Measurements from ENCODE around the gene GRPEL2. TPM values are rescaled to one million over a fixed set of nuclear protein-coding genes. Genes with fewer than 3 reads are reported as not detected.
"Not testable (repeated sequence)": the region's sequence is repeated elsewhere in the genome, so short reads cannot be mapped to it uniquely, and the experiment has no call there.

The GRPEL2 gene
- polyA plus RNA-seq, 4 donors, result 14.5 to 22.3 (median 20.7) TPM

DNA sequence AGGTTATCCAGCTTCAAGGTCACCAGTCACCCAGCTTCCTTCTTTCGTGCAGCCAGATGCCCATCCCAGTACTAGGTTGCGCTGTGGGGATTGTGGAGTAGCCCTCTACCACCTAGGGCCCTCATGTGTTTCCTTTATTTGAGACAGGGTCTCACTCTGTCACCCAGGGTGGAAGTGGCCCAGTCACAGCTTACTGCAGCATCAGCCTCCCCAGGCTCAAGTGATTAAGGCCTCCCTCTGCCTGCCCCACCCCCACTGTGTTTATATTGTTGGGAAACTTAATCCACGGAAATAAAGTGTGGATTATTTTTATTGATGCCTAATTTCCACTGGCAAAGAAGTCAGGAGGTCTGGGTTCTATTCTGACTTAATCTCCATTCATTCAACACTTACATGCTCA, 29.5 kb downstream of the GRPEL2 start:
- no peak for DNase-seq (ENCODE audit: low read depth in 4 of 4, low spot score in 3 of 4)

DNA sequence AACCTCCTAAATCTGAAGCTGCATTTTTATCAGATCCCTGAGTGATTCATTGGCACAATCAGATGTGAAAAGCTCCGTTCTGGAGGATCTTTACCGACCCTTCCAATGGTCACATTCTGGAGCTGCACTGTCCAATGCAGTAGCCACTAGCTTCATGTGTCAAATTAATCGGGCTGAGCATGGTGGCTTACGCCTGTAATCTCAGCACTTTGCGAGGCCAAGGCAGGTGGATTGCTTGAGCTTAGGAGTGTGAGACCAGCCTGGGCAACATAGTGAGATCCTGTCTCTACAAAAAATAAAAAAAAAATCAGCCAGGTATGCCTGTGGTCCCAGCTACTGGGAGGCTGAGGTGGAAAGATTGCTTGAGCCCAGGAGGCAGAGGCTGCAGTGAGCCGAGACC, 30.1 kb downstream of the GRPEL2 start:
- DNase-seq (ENCODE audit: low read depth in 4 of 4, low spot score in 3 of 4), result no peak

DNA sequence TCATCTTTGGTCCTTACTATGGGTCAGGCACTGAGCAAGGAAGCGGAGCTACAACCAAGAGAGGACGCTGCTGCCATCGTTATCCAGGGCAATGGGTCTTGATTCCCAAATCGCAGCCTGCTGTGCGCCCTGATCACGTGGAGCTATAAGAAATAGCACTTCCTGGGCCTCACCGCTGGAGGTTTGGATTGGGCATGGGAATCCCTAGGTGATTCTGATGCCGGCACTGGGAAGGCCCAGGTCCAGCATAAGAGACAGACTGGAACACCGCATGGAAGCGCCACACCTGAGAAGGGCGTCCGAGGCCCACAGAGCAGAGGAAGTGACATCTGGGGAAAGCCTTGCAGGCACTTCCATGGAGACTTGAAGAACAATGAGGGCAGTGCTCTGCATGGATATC, 30.8 kb downstream of the GRPEL2 start:
- no peak for DNase-seq (ENCODE audit: low read depth in 4 of 4, low spot score in 3 of 4)

DNA sequence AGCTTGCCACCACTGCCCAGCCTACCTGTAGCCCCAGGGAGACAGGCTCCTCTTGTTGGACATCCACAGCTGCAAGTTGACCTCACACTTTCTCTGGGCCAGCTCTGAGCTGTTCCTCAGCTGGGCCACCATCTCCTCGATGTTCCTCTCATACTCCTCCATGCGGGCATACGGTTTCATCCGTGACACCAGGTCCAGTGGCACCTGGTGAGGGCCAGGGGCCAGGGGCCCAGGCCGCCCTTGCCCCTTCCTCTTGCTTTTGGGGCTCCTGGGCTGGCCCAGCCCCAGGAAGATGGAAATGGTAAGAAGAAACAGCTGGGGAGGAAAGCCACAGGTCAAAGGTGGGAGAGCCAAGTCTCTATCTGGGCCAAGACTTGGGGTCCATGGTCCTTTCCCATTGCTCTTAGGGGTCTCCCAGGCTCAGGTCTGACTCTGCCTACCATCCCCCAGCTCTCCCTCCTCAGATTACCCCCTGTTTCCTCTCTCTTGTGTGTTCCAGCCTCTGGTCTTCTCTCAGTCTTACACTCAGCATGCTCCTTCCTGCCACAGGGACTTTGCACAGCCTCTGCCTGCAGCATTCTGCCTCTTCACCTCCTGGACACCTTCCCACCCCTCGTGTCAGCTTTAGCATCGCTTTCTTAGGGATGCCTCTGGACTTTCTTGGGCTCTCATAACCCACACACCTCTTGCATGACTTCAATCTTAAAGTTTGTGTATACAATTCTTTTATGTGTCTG, 31.6 kb downstream of the GRPEL2 start:
- no peak for DNase-seq (ENCODE audit: low read depth in 4 of 4, low spot score in 3 of 4)

DNA sequence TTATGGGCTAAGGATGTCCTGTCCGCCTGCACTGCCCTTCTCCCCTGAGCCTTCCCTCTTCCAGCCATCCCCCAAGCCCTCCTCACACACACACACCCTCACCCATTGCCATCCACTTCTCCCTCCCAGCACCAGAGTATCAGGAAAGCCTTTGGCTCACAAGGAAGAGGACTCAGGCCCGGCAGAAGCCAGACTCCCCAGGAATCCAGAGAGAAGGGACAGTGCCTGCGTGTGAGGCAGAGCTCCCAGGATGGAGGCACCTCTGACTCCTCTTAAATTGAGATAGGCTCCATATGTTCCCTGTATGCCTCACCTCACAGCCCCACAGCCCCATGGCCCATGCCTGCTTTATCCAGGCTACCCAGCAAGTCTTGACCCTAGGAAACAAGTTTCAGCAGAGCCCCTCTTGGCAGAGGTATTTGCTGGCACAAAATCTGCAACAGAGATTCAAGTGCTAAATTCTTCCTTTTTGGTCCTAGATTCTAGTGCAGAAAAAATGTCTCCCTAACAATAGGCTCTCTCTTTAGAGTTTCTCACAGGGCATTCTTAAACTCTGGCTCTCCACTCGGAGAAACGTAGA, 33.0 kb downstream of the GRPEL2 start:
- DNase-seq (ENCODE audit: low read depth in 4 of 4, low spot score in 3 of 4), result no peak

DNA sequence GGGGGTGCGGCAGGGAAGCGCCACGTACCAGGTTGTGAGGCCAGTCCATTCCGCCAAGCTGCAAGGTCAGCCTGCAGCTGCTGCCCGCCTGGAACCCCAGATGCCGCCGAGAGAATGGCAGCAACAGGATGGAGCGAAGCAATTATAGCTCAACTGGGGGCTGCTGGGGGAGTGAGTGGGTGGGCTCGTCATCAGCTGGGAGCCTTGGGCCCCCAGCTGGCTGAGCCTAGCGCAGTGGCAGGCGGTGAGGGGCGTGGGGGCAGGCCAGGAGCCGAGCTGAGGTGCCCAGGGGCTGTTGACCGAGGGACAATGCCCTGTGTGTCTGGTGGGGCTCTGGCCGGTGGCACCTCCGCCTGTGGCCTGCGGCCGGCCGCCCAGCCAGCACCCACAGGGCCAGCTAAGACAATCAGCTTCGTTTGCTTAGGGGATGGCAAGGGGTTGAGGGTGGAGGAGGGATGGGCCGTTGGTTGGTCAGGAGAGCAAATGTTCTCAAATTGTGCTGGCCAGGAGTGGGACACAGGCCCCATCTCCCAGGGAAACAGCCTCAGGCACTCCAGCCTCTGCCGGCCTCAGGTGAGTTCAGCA, 34.0 kb downstream of the GRPEL2 start, which contains the start of gene IL17B:
Gene IL17B, minus strand, starts transcription at position 116 of the 585 bp plus-strand sequence. Its CDS starts 67 bp downstream, at position 49.
- DNase-seq (ENCODE audit: low read depth in 4 of 4, low spot score in 3 of 4), result no peak

GRCh38 chr5:149379818-149380374, 34.6 kb downstream of the GRPEL2 start:
- peak in 1 of 4 donors; percentile 46 for DNase-seq (ENCODE audit: low read depth in 4 of 4, low spot score in 3 of 4)

GRCh38 chr5:149380466-149381121, 35.3 kb downstream of the GRPEL2 start:
- no peak for DNase-seq (ENCODE audit: low read depth in 4 of 4, low spot score in 3 of 4)

DNA sequence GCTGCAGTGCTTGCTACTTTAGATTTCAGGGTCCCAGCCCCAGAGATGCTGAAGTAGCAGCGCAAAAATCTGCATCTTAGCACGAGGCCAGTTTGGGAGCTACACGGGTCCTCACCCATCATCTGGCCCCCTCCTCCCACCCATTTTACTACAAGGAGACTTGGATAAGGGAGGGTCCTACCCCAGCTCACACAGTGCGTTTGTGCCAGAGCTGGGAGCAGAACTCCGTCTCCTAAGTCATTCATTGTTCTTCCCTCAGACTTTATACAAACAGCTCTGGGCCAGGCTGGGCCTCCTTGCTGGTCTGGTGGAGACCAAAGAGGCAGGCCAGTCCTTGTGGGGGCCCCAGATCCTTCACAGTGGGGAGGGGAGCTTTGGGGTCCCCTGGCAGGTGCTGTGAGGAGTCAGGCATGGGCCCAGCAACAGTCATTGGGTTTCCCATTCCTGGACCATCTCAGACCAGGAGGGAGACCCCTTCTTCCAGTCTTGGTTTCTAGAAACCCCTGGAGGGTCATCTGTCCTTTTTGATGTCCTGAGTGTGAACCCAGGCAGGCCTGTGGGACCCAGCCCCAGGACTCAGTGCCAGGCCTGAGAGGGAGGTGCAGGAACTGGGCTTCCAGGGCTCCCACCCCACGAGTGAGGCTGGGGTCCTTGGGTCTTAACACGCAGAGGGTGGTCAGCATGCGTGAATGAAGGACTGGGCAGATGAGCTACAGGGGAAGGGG, 36.1 kb downstream of the GRPEL2 start:
- no peak for DNase-seq (ENCODE audit: low read depth in 4 of 4, low spot score in 3 of 4)

- DNase-seq (ENCODE audit: low read depth in 4 of 4, low spot score in 3 of 4), result peak in 1 of 4 donors; percentile 63
Observed at GRCh38 chr5:149381986-149382338, 36.7 kb downstream of the GRPEL2 start.

DNA sequence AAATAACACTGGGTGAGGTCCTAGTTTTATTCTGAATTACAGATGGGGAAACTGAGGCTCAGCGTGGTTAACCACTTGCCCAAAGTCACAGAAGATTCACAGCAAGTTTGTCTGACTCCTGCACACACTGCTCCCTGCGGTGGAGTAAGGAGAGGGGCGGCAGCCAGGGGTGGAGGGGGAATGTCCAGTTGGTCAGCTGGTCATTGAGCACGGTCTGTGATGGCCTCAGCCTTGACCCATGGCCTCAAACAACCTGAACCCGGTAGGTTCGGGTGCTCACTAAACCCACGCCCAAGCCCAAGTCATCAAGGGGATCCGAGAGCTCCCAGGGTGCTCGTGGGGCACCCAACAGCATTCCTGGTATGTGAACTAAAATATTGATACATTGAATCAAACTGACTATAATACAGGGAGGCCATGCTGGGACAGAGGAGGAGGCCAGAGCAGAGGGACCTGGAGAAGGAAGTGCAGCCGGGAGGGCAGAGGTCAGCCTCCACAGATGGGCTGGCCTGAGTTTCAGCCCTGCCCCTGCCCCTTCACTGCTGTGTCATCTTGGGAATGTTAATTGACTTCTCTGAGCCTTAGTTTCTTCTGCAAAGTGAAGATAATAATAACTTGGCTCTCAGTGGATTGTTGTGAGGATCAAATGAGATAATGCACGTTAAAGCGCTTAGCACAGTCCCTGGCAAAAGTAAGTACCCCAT, 37.4 kb downstream of the GRPEL2 start:
- DNase-seq (ENCODE audit: low read depth in 4 of 4, low spot score in 3 of 4), result no peak

GRCh38 chr5:149383399-149383798, 38.1 kb downstream of the GRPEL2 start:
- DNase-seq (ENCODE audit: low read depth in 4 of 4, low spot score in 3 of 4), result no peak

- no peak for DNase-seq (ENCODE audit: low read depth in 4 of 4, low spot score in 3 of 4)
Observed at GRCh38 chr5:149386166-149386565, 40.9 kb downstream of the GRPEL2 start.

GRCh38 chr5:149387081-149387631, 41.9 kb downstream of the GRPEL2 start:
- no peak for DNase-seq (ENCODE audit: low read depth in 4 of 4, low spot score in 3 of 4)

DNA sequence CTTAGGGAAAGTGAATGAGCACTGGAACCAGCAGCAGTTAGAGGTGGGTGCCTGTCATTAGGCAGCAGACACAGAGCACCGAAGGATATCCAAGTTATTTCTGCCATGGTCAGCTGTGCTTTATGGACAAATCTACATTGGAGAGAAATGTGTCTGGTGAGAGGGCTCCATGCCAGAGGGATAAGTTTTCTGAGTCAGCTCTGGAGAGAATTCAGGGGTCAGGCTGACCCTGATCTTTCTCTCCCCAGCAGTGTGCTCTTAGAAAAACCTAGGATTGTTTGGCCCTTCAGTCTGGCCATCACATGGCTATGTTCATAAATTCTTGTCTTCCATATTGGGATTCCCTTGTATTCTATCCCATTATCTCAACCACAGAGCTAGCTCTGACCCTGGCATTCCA, 42.7 kb downstream of the GRPEL2 start:
- DNase-seq (ENCODE audit: low read depth in 4 of 4, low spot score in 3 of 4), result no peak

DNA sequence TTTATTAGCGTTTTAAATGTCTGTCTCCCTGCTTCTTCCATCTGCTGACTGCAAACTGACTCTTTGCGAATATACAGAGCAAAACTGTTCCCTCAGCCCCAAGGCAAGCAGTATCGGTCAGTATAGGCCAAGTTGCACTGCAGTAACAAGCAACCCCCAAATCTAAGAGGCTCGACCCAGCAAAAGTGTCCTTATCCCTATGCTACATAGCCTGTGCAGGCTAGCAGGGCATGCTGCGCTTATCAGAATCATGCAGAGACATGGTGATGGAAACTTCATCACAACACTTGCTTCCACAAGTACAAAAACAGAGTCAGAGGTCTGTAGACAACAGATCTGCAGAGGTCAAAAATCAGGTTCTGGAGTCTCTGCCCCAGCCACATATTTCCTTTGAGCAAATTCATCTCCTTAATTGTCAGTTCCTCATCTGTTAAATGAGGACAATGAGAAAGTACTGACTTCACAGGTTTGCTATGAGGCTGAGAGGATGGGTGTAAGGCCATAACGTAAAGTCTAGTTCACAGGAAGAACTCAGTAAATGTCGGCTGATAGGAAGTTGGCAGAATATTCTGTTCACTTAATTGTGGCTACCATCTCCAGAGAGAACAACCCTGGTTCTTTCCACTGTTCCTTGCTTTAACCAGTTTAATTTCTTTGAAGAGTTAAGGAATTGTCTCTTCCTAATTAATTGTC, 43.3 kb downstream of the GRPEL2 start:
- no peak for DNase-seq (ENCODE audit: low read depth in 4 of 4, low spot score in 3 of 4)

GRCh38 chr5:149389552-149390495, 44.5 kb downstream of the GRPEL2 start:
- DNase-seq (ENCODE audit: low read depth in 4 of 4, low spot score in 3 of 4), result no peak

GRCh38 chr5:149391076-149391475, 45.8 kb downstream of the GRPEL2 start:
- DNase-seq (ENCODE audit: low read depth in 4 of 4, low spot score in 3 of 4), result not testable (repeated sequence)

Data from right renal pelvis (tissue), 4 donors.